ENCODE results near the gene CALCA. TPM values are rescaled to one million over a fixed set of nuclear protein-coding genes. Genes with fewer than 3 reads are reported as not detected.

CALCA gene
- total and polyA plus RNA-seq, 2 of the 8 experiments (the other 6 are each of a cell fraction or from before 2014, with no cell fraction given) = 0.50 to 0.73 TPM

DNA sequence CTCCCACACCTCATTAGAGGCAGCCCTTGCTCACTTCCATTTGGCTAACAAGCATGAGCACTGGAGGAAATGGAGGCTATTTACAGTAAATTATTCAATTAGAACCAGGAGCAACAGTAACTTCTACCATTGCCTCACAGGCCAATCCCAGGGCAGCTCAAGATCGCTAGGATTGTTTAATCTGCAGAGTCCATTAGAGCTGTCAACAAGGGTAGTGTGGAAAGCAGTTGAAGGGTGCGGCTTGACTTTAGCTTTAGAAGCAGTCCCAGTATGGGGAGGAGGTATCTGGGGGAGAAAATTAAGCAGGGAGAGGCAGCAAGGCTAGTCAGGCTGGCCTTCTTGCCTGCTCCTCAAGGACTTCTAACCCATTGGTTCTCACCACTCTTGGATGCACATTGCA, 41.8 kb downstream of the CALCA start:
- Histone ChIP-seq H3K36me3 (ENCODE audit: control insufficient read depth in 2 of 4, insufficient read depth in 4 of 4, low read length in 3 of 4) (no peaks in the 10 kb centered on the region), H3K4me3 (ENCODE audit: extremely low read depth in 1 of 4, insufficient read depth in 2 of 4, low read depth in 3 of 4, low read length in 4 of 4) (no peak overlapping the region), H3K56ac (replicated peaks; ENCODE audit: insufficient read length, low read depth, low read length) (no peak overlapping the region), H2BK15ac (ENCODE audit: low read length) (no peak overlapping the region), H3K27me3 (replicated peaks in 1 of 4; ENCODE audit: control insufficient read depth in 3 of 4, extremely low read depth in 1 of 4, insufficient read depth in 3 of 4, low read length in 3 of 4) (no peaks in the 10 kb centered on the region), H3K4me1 (replicated peaks in 1 of 4; ENCODE audit: control insufficient read depth in 3 of 4, insufficient read depth in 4 of 4, low read length in 3 of 4) (no peaks in the 10 kb centered on the region), H2BK20ac (ENCODE audit: low read length) (no peak overlapping the region), H4K8ac (ENCODE audit: extremely low read depth, insufficient read depth, low read length) (no peak overlapping the region), H2AK5ac (ENCODE audit: low read depth, low read length) (no peak overlapping the region), H3K4ac (replicated peaks; ENCODE audit: insufficient read length, low read depth, low read length) (no peak overlapping the region), H2BK12ac (ENCODE audit: low read depth, low read length) (no peak overlapping the region), H3K27ac (ENCODE audit: low read depth, low read length) (no peak overlapping the region), H3K79me1 (ENCODE audit: low read depth, low read length) (no peaks in the 10 kb centered on the region), H3K14ac (ENCODE audit: insufficient read length) (no peak overlapping the region), H3K9me3 (ENCODE audit: insufficient read depth in 2 of 2, low read depth in 1 of 2, low read length in 1 of 2) (peaks cover 0 to 10% of the 10 kb centered on the region in 2 experiments; a peak in 3 of 4 replicates), H2BK120ac (replicated peaks; ENCODE audit: low read depth, low read length) (no peak overlapping the region), H4K91ac (replicated peaks; ENCODE audit: insufficient read length, low read length) (no peak overlapping the region), H3K79me2 (ENCODE audit: control insufficient read depth in 1 of 2, insufficient read depth in 2 of 2, low read length in 2 of 2) (no peaks in the 10 kb centered on the region), H2BK5ac (ENCODE audit: low read depth, low read length) (no peak overlapping the region), H2AFZ (ENCODE audit: low read length) (no peak overlapping the region), H3K9ac (replicated peaks in 1 of 4; ENCODE audit: extremely low read depth in 1 of 4, low read depth in 3 of 4, low read length in 3 of 4) (no peak overlapping the region), H3K18ac (ENCODE audit: extremely low read depth, low read length) (no peak overlapping the region), H4K20me1 (replicated peaks in 1 of 2; ENCODE audit: control insufficient read depth in 1 of 2, insufficient read depth in 2 of 2, low read length in 2 of 2) (no peaks in the 10 kb centered on the region), H4K5ac (ENCODE audit: insufficient read length, low read depth, low read length) (no peak overlapping the region), H3K4me2 (ENCODE audit: insufficient read depth in 1 of 2, low read depth in 2 of 2, low read length in 2 of 2) (no peak overlapping the region), H3K23me2 (ENCODE audit: low read depth, low read length) (no peaks in the 10 kb centered on the region), H3K23ac (ENCODE audit: insufficient read length) (no peak overlapping the region)
- 89% methylated on average over 2 of the region's 2 CpGs; no CpG with 5 or more reads in 1 of the 2 experiments for WGBS, 2 experiments (ENCODE audit: extremely low coverage in 1 of 2, insufficient coverage in 1 of 2, insufficient read length in 1 of 2, insufficient replicate concordance in 2 of 2, low coverage in 1 of 2, low lambda C conversion rate in 2 of 2, missing lambda C conversion rate in 1 of 2)
- POLR2A ChIA-PET (ENCODE audit: partially characterized antibody) = no interaction called here
- FAIRE-seq = no peak
- no peak for DNase-seq (ENCODE audit: low read depth in 1 of 2, low spot score in 2 of 2)
- CTCF ChIA-PET (ENCODE audit: partially characterized antibody) = interaction anchor here (0.8 to 1.8 kb wide), 3 partner anchors 9 to 146 kb away, joined by 3 to 7 read pairs (median 5); no protein-coding TSS in a partner anchor
- TF ChIP-seq SP1 (IDR thresholded peaks at IDR 0.05; ENCODE audit: low read depth, low read length) (no peak), RBBP5 (IDR thresholded peaks at IDR 0.05; ENCODE audit: borderline replicate concordance, low read depth, low read length) (no peak)
